ENCODE results near the gene ACMSD. TPM values are rescaled to one million over a fixed set of nuclear protein-coding genes. Genes with fewer than 3 reads are reported as not detected.
"Not testable (repeated sequence)": the region's sequence is repeated elsewhere in the genome, so short reads cannot be mapped to it uniquely, and the experiment has no call there.

Gene ACMSD
- total and polyA plus RNA-seq, 12 donors: 0.32 to 1.9 (median 0.61) TPM; not detected in 5

DNA sequence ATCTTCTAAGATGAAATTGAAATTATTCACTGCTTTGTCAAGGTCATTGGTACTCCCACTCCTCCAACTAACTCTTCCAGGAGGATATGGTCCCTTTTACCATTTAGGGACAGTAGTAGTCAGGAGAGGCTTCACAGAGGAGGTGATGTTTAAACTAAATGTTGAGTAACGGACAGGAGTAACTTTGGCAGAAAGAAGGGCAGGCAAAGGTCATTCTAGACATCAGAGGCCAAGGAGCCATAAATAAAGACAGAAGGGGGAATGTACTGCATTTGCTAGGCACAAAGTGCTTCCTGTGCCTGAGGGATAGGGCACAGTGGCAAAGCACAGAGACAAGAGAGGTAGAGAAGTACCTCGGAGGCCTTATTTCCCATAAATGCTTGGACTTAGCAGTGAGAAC lies 14.6 kb upstream of the ACMSD start:
- no peaks in the 10 kb centered on the region for H3K27me3 ChIP-seq
- no peak for DNase-seq
- WGBS, 4 donors: 55 to 73% (median 71%) methylated on average over 2 of the region's 2 CpGs
- no peaks in the 10 kb centered on the region for H3K9me3 ChIP-seq (replicated peaks in 1 of 3)
- no peak overlapping the region for H3K4me3 ChIP-seq
- intact Hi-C loops (cut with DNase I): no loop called here
- H3K36me3 ChIP-seq (replicated peaks in 1 of 2): no peaks in the 10 kb centered on the region
- no peak overlapping the region for H3K27ac ChIP-seq
- no peaks in the 10 kb centered on the region for H3K4me1 ChIP-seq (replicated peaks in 1 of 2)
- TF ChIP-seq, protein P1, sequence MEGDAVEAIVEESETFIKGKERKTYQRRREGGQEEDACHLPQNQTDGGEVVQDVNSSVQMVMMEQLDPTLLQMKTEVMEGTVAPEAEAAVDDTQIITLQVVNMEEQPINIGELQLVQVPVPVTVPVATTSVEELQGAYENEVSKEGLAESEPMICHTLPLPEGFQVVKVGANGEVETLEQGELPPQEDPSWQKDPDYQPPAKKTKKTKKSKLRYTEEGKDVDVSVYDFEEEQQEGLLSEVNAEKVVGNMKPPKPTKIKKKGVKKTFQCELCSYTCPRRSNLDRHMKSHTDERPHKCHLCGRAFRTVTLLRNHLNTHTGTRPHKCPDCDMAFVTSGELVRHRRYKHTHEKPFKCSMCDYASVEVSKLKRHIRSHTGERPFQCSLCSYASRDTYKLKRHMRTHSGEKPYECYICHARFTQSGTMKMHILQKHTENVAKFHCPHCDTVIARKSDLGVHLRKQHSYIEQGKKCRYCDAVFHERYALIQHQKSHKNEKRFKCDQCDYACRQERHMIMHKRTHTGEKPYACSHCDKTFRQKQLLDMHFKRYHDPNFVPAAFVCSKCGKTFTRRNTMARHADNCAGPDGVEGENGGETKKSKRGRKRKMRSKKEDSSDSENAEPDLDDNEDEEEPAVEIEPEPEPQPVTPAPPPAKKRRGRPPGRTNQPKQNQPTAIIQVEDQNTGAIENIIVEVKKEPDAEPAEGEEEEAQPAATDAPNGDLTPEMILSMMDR (IDR thresholded peaks at IDR 0.05): no peak
- no peak for TF ChIP-seq POLR2A (IDR thresholded peaks at IDR 0.05)

DNA sequence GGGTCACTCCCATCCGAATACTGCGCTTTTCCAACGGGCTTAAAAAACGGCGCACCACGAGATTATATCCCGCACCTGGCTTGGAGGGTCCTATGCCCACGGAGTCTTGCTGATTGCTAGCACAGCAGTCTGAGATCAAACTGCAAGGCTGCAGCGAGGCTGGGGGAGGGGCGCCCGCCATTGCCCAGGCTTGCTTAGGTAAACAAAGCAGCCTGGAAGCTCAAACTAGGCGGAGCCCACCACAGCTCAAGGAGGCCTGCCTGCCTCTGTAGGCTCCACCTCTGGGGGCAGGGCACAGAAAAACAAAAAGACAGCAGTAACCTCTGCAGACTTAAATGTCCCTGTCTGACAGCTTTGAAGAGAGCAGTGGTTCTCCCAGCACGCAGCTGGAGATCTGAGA lies 12.7 kb upstream of the ACMSD start:
- H3K9me3 ChIP-seq (replicated peaks in 1 of 3); H3K27me3 ChIP-seq; intact Hi-C loops (cut with DNase I); H3K36me3 ChIP-seq (replicated peaks in 1 of 2); H3K4me3 ChIP-seq; H3K27ac ChIP-seq; H3K4me1 ChIP-seq (replicated peaks in 1 of 2); DNase-seq: not testable (repeated sequence)
- WGBS, 4 donors: 83 to 90% (median 87%) methylated on average over 9 to 12 of the region's 13 CpGs

GRCh38 chr2:134835471-134835870 lies 2.9 kb upstream of the ACMSD start:
- TF ChIP-seq, protein P1 (IDR thresholded peaks at IDR 0.05): no peak
- no peak for TF ChIP-seq POLR2A (IDR thresholded peaks at IDR 0.05)
- 92 to 96% (median 96%) methylated on average over 1 of the region's 1 CpG for WGBS, 4 donors
- Histone ChIP-seq H3K27ac (no peak overlapping the region), H3K4me3 (no peak overlapping the region), H3K9me3 (replicated peaks in 1 of 3) (no peaks in the 10 kb centered on the region), H3K27me3 (no peaks in the 10 kb centered on the region), H3K36me3 (replicated peaks in 1 of 2) (no peaks in the 10 kb centered on the region), H3K4me1 (replicated peaks in 1 of 2) (no peaks in the 10 kb centered on the region)
- intact Hi-C loops (cut with DNase I): no loop called here
- no peak for DNase-seq

DNA sequence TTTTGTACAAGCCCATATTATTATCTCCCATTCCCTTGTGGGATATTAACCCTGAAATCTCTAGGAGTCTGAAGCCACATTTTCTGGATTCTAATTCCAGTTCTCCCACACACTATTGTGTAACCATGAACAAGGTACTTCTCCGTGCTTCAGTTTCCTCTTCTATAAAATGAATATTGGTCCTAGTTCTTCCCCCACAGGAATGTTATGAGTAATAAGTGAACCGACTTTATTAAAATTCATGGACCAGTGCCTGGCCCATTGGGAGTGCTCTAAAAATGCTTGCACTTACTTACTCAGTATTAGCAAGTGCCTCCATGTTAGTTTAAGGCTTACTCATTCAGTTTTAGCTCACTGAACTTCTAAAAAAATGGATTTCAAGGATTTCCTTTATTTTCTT lies 1.4 kb upstream of the ACMSD start:
- H3K4me3 ChIP-seq: no peak overlapping the region
- intact Hi-C loops (cut with DNase I): no loop called here
- H3K27ac ChIP-seq: no peak overlapping the region
- no peak for TF ChIP-seq POLR2A (IDR thresholded peaks at IDR 0.05)
- TF ChIP-seq, protein P1 (IDR thresholded peaks at IDR 0.05): no peak
- no peaks in the 10 kb centered on the region for H3K9me3 ChIP-seq (replicated peaks in 1 of 3)
- 33 to 69% (median 55%) methylated on average over 2 of the region's 2 CpGs for WGBS, 4 donors
- no peak for DNase-seq
- no peaks in the 10 kb centered on the region for H3K27me3 ChIP-seq
- H3K4me1 ChIP-seq (replicated peaks in 1 of 2): no peaks in the 10 kb centered on the region
- H3K36me3 ChIP-seq (replicated peaks in 1 of 2): no peaks in the 10 kb centered on the region

GRCh38 chr2:134839649-134840048 lies 1.2 kb downstream of the ACMSD start:
- no peaks in the 10 kb centered on the region for H3K4me1 ChIP-seq (replicated peaks in 1 of 2)
- H3K27me3 ChIP-seq: no peaks in the 10 kb centered on the region
- H3K9me3 ChIP-seq (replicated peaks in 1 of 3): no peaks in the 10 kb centered on the region
- no peak for DNase-seq
- H3K36me3 ChIP-seq (replicated peaks in 1 of 2): no peaks in the 10 kb centered on the region
- intact Hi-C loops (cut with DNase I): no loop called here
- TF ChIP-seq POLR2A (IDR thresholded peaks at IDR 0.05): no peak
- no peak overlapping the region for H3K27ac ChIP-seq
- 88 to 93% (median 89%) methylated on average over 2 of the region's 2 CpGs for WGBS, 4 donors
- H3K4me3 ChIP-seq: no peak overlapping the region

Data from adrenal gland (tissue), 12 donors.